AG04449 (cell line): Measurements from ENCODE around the gene DHX32.

Experiments used
- CTCF ChIA-PET: fragments of 350-600 bp; formaldehyde crosslinking; extraction: SDS; loops from one replicate; lab custom pipeline; 2021; ENCODE audit warnings: antibody characterized with exemption; lab: Yijun Ruan, JAX
- POLR2A ChIA-PET: fragments of 400-600, 350-600 bp; formaldehyde crosslinking; extraction: SDS; loops from one replicate; lab custom pipeline; 2020; ENCODE audit warnings: antibody characterized with exemption, inconsistent platforms; lab: Yijun Ruan, JAX
- DNase-seq: peaks from one replicate; pipeline ENCODE4 v3.0.0-alpha.2; 2010; ENCODE audit warnings: low read depth, low spot score
- H3K4me3 ChIP-seq: 2 replicates; pipeline ENCODE4 v1.5.1; 2011; ENCODE audit warnings: low read depth, mild to moderate bottlenecking, control low read depth, low read length
- TF ChIP-seq, protein P1 (sequence below): IDR thresholded peaks from one replicate; pipeline ENCODE4 v1.5.1; 2011; ENCODE audit warnings: mild to moderate bottlenecking, moderate library complexity, low read length, control low read depth, inconsistent platforms; ENCODE audit not compliant: insufficient read depth; ENCODE audit errors: missing control alignments

Gene DHX32

DNA sequence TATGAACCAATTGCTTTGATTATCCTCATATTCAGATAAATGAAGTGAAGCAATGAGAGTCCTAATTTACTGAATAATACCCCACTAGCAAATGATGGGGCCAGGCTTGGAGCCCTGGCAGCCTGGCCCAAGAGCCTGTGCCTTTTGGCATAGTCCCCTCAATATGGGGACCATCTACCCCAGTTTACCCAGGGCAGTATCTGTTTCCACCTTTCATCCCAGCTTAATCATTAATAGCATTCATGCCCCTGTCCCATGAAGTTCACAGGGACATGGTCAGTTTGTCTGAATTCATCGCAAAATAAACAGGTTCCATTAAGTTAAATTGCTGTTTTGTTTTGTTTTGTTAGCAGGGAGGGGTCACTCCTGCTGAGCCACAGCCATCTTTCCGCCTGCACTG is 32.2 kb downstream of the DHX32 start:
- ChIA-PET POLR2A (no interaction called here), CTCF (no interaction called here)
- TF ChIP-seq, protein P1, sequence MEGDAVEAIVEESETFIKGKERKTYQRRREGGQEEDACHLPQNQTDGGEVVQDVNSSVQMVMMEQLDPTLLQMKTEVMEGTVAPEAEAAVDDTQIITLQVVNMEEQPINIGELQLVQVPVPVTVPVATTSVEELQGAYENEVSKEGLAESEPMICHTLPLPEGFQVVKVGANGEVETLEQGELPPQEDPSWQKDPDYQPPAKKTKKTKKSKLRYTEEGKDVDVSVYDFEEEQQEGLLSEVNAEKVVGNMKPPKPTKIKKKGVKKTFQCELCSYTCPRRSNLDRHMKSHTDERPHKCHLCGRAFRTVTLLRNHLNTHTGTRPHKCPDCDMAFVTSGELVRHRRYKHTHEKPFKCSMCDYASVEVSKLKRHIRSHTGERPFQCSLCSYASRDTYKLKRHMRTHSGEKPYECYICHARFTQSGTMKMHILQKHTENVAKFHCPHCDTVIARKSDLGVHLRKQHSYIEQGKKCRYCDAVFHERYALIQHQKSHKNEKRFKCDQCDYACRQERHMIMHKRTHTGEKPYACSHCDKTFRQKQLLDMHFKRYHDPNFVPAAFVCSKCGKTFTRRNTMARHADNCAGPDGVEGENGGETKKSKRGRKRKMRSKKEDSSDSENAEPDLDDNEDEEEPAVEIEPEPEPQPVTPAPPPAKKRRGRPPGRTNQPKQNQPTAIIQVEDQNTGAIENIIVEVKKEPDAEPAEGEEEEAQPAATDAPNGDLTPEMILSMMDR: no peak
- H3K4me3 ChIP-seq: no peak overlapping the region
- DNase-seq: no peak

DNA sequence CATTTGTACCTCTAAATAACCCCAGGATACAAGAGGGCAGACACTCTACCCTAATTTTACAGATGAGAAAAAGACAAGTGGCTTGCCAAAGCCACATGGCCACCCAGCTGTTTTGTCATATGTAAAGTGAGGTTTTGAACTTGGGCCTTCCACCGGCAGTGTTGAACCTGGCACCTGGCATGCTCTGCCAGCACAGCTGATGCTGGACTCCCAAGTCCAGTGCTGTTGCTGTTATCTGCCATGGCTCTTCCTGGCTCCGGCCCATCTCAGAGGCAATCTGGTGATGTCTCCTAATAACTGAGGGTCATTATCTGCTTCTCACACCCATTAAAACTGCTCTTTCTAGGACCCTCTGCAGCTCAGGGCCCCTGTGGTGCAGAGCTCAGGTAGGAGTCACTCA is 32.7 kb downstream of the DHX32 start:
- TF ChIP-seq, protein P1: no peak
- H3K4me3 ChIP-seq: no peak overlapping the region
- POLR2A ChIA-PET: no interaction called here
- DNase-seq: no peak
- CTCF ChIA-PET: no interaction called here

DNA sequence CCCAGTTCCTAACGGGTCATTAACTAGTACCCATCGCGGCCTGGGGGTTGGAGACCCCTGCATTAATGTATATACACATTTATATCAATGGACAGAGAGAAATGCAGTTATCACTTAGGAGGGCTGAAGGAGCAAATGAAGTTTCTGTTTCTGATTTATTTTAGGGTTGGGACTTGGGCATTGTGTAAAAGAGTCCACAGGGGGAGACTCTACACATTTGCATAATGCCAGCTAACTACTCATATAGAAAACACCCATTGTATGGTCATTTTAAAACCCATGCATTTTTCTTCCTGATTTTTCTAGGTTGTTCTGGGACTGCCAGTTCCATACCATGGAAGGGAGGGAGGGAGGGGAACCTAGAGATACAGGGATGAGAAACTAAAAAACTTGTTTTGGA is 34.2 kb downstream of the DHX32 start:
- ChIA-PET POLR2A (interaction anchor here (0.6 kb wide), 1 partner anchor 531 kb away, joined by 3 read pairs; no protein-coding TSS in a partner anchor), CTCF (interaction anchor here (1.1 to 1.2 kb wide), 2 partner anchors 21 to 22 kb away, joined by 3 to 5 read pairs; no protein-coding TSS in a partner anchor)
- TF ChIP-seq, protein P1: no peak
- H3K4me3 ChIP-seq: no peak overlapping the region
- DNase-seq: no peak

DNA sequence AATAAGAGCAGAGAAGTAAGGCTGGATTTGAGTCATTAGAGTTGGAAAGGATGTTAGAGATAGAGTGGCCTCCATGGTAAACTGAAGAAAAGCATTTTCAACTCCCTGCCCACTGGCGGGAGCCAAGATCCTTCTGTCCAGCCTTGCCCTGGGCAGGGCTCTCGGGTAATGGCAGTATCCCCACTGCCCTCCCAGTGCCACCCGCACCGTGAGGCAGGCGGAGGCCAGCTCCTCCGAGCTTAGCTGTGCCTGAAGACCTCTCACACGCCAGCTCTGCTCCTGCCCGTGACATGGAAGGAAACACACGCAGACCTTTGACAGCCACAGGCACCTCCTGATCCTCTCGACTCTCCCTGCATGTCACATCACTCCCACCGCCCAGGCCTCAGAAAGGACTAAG is 35.5 kb downstream of the DHX32 start:
- CTCF ChIA-PET: no interaction called here
- DNase-seq: no peak
- TF ChIP-seq, protein P1: no peak
- H3K4me3 ChIP-seq: no peak overlapping the region
- POLR2A ChIA-PET: no interaction called here

DNA sequence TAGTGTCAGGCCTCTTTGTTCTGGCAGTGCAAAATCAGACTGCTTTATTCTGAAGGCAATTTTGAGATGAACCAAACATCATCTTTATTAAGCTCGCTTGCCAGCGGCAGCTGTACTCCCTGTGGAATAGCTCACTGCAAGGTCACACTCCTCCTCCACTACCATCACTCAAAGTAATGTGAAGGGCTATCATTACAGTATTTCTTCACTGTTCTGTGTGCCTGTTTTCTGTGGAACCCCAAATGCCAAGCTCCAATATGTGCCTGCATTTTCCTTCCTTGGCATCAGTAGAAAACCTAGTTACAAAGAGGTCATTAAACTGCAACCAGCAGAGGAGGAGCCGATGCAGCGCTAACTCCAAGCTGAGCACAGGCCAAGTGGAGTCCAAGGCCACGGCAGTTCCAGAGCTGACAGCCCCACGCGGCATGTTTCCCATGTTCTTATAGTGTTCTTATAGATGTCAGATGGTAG is 36.3 kb downstream of the DHX32 start:
- ChIA-PET CTCF (no interaction called here), POLR2A (no interaction called here)
- TF ChIP-seq, protein P1: no peak
- DNase-seq: no peak
- no peak overlapping the region for H3K4me3 ChIP-seq

DNA sequence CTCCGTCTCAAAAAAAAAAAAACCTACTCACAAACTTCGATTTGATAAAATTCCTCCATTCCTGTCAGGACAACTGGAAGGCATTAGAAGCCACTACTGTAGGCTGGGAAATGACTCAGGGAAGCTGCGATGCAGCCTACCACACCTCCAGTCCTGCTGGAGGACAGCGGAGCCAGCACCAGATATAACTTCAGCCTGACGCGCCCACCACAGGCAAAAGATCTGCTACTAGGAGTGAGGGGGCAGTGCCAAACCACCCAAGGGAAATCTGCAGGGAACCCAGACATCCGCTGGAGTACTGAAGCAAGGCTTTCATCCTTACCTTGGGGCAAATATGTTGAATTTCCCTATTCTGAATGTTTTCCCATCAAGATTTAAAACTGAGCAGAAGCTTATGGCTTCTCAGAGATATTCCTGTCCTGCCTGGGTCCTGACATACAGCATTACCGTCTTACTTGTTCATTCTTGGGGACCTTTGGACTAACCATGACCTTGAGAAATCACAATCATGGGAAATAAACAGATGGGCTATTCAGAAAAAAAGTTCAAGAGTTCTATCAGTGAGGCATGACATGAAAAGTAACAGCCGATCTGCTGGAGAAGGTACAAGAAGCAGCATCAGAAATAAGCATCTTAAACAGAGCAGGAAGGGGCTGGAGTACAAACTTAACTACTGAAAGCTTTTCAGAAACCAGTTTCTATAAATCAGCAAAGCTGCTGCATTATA is 37.3 kb downstream of the DHX32 start:
- CTCF ChIA-PET: interaction anchor here (1.5 kb wide), 1 partner anchor 19 kb away, joined by 3 read pairs; no protein-coding TSS in a partner anchor
- H3K4me3 ChIP-seq: no peak overlapping the region
- TF ChIP-seq, protein P1: no peak
- DNase-seq: no peak
- POLR2A ChIA-PET: no interaction called here
